Left lung (tissue), 10 donors: Measurements from ENCODE around the gene HRK. TPM values are rescaled to one million over a fixed set of nuclear protein-coding genes. Genes with fewer than 3 reads are reported as not detected.

Experiments
- ATAC-seq: fragments of 200-7000 bp; cut with Tn5 transposase; one replicate; pipeline ENCODE4 v1.9.1; 2020; ENCODE audit warnings: moderate library complexity
- DNase-seq, 4 donors: peaks; one replicate each; pipeline ENCODE4 v3.0.0-alpha.2; 2013 to 2020
- H3K27ac ChIP-seq, 2 donors: fragments of 200-600 bp; sonication (generic) in 1 of 2; one replicate each; pipeline versions ENCODE4 v1.5.0 to v1.8.0; 2020 to 2021
- H3K27me3 ChIP-seq, 2 donors: fragments of 200-600 bp; sonication (generic) in 1 of 2; one replicate each; pipeline versions ENCODE4 v1.5.0 to v1.8.0; 2020 to 2021
- H3K36me3 ChIP-seq, 2 donors: fragments of 200-600 bp; sonication (generic) in 1 of 2; one replicate each; pipeline versions ENCODE4 v1.5.0 to v1.8.0; 2020 to 2021
- H3K4me1 ChIP-seq, 2 donors: fragments of 200-600 bp; one replicate each; pipeline ENCODE4 v1.8.0; 2021
- H3K4me3 ChIP-seq, 2 donors: fragments of 200-600 bp; sonication (generic) in 1 of 2; one replicate each; pipeline versions ENCODE4 v1.5.0 to v1.8.0; 2020 to 2021; ENCODE audit warnings: mild to moderate bottlenecking in 1 of 2
- H3K9me3 ChIP-seq, 2 donors: fragments of 200-600 bp; sonication (generic) in 1 of 2; one replicate each; pipeline versions ENCODE4 v1.5.0 to v1.8.0; 2020 to 2021
- intact Hi-C, 2 donors: fragments of 100-400 bp; cut with DNase I; formaldehyde crosslinking; loops; one replicate each; pipeline versions ENCODE4 v1.11.2 to v1.14.2; 2022
- polyA plus RNA-seq, 6 donors: library from polyadenylated mRNA; unstranded; fragments of 120-200 nt; gene quantifications; one replicate each; pipeline ENCODE4 v1.2.1, GENCODE V29; 2013; ENCODE audit not compliant: insufficient read length in 6 of 6
- total RNA-seq, 2 donors: library from RNA; stranded (reverse); fragmentation: NEBNext Ultra II Directional; extraction: Animal tissue kit (Norgen Biotek cat#: 25700); gene quantifications; one replicate each; pipeline ENCODE4 v1.2.1, GENCODE V29; 2021
- TF ChIP-seq, protein P1 (sequence below), 2 donors: fragments of 200-600 bp; sonication (generic) in 1 of 2; IDR thresholded peaks; one replicate each; pipeline versions ENCODE4 v1.5.0 to v1.8.0; 2021; ENCODE audit warnings: antibody characterized with exemption in 2 of 2
- donor health status: DM: no; HTN: yes; CAD: no.
- donor health status: DM: no; HTN: no; CAD: no.

Gene HRK
- total and polyA plus RNA-seq, 8 donors = 0.06 to 0.34 (median 0.15) TPM

DNA sequence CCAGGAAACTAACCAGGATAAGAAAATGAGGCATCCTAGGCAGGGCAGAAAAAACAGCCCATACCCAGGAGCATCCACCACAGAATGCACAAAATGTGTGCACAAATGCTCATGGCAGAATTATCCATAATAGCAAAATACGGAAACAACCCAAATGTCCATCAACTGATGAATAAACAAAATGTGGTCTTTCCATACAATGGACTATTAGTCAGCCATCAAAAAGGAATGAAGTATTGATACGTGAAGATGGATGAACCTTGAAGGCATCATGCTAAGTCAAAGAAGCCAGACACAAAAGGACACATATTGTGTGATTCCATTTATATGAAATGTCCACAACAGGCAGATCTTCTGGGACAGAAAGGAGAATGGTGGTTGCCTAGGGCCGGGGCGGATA, 19.1 kb downstream of the HRK start:
- Histone ChIP-seq H3K36me3 (no peaks in the 10 kb centered on the region), H3K4me3 (no peak overlapping the region), H3K27me3 (peaks cover 0 to 80% of the 10 kb centered on the region in 2 donors), H3K4me1 (no peaks in the 10 kb centered on the region), H3K9me3 (no peaks in the 10 kb centered on the region), H3K27ac (no peak overlapping the region)
- no peak for DNase-seq
- TF ChIP-seq, protein P1, sequence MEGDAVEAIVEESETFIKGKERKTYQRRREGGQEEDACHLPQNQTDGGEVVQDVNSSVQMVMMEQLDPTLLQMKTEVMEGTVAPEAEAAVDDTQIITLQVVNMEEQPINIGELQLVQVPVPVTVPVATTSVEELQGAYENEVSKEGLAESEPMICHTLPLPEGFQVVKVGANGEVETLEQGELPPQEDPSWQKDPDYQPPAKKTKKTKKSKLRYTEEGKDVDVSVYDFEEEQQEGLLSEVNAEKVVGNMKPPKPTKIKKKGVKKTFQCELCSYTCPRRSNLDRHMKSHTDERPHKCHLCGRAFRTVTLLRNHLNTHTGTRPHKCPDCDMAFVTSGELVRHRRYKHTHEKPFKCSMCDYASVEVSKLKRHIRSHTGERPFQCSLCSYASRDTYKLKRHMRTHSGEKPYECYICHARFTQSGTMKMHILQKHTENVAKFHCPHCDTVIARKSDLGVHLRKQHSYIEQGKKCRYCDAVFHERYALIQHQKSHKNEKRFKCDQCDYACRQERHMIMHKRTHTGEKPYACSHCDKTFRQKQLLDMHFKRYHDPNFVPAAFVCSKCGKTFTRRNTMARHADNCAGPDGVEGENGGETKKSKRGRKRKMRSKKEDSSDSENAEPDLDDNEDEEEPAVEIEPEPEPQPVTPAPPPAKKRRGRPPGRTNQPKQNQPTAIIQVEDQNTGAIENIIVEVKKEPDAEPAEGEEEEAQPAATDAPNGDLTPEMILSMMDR (IDR thresholded peaks at IDR 0.05) = no peak
- intact Hi-C loops = no loop called here
- ATAC-seq = no peak

DNA sequence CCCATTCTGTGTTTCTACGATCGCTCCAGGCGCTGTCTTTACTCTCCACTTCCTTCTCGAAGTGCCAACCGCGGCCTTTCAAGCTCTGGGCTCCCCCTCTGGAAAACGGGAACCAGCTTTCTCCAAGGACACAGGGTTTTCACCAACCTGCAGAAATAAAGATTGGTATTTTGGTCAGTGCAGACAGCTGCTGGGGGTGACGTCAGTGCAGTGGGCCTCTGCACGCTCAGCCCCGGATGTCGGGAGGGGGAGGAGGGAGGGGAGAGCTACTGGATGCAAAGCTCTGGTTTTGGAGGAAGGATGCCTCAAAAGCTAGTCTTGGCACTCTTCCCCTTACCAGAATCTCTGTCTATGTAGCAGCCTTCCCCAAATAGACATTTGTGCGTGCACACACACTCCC, 19.9 kb downstream of the HRK start:
- intact Hi-C loops = no loop called here
- H3K27ac ChIP-seq = no peak overlapping the region
- H3K4me3 ChIP-seq = no peak overlapping the region
- DNase-seq (no peak), ATAC-seq (no peak)
- H3K36me3 ChIP-seq = no peaks in the 10 kb centered on the region
- H3K4me1 ChIP-seq = no peaks in the 10 kb centered on the region
- H3K27me3 ChIP-seq = peaks cover 0 to 88% of the 10 kb centered on the region in 2 donors
- TF ChIP-seq, protein P1 (IDR thresholded peaks at IDR 0.05) = no peak
- H3K9me3 ChIP-seq = no peaks in the 10 kb centered on the region

DNA sequence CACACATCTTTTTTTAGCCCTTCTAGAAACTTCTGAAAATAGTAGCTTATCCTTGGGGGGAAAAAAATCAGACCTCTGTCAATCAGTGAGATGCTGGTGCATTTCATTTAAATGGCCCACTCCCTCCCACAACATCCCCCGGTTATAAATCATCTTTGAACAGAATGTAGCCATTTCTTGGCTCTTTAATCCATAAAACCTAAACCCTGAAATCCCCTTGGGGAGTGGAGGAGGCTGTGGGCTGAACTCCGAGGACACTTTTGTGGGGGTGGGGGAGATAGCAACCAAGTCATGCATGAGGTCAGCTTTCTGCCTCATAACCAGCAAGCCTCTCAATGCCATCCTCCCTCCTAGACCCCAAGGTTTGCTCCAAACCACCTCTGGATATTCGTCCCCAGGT, 21.0 kb downstream of the HRK start:
- no peak for ATAC-seq
- H3K27ac ChIP-seq = no peak overlapping the region
- no peaks in the 10 kb centered on the region for H3K9me3 ChIP-seq
- no peaks in the 10 kb centered on the region for H3K4me1 ChIP-seq
- DNase-seq = no peak
- no peak overlapping the region for H3K4me3 ChIP-seq
- H3K36me3 ChIP-seq = no peaks in the 10 kb centered on the region
- TF ChIP-seq, protein P1 (IDR thresholded peaks at IDR 0.05) = no peak
- intact Hi-C loops = no loop called here
- peaks cover 0 to 92% of the 10 kb centered on the region in 2 donors for H3K27me3 ChIP-seq

DNA sequence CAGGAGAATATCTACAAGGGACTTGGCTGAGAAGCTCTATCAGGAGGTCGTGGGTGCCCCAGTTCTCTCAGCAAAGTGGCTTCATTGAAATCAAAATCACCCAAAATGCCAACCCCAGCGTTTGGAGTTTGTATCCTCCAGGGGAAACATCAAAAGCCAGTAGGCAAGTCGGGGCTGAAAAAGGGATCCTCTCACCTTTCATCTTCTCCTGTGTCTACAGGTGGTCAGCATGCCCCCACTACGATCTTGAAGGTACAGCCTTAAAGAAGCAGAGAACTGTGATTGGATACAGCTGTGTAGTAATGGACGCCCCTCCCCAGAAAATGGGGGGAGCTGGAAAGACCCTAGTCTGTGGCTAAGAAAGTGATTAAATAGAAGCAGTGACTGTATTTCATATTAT, 22.2 kb downstream of the HRK start:
- no peaks in the 10 kb centered on the region for H3K36me3 ChIP-seq
- intact Hi-C loops = no loop called here
- DNase-seq = no peak
- no peaks in the 10 kb centered on the region for H3K4me1 ChIP-seq
- no peaks in the 10 kb centered on the region for H3K9me3 ChIP-seq
- TF ChIP-seq, protein P1 (IDR thresholded peaks at IDR 0.05) = no peak
- no peak overlapping the region for H3K27ac ChIP-seq
- H3K27me3 ChIP-seq = peaks cover 0 to 82% of the 10 kb centered on the region in 2 donors
- ATAC-seq = no peak
- no peak overlapping the region for H3K4me3 ChIP-seq

DNA sequence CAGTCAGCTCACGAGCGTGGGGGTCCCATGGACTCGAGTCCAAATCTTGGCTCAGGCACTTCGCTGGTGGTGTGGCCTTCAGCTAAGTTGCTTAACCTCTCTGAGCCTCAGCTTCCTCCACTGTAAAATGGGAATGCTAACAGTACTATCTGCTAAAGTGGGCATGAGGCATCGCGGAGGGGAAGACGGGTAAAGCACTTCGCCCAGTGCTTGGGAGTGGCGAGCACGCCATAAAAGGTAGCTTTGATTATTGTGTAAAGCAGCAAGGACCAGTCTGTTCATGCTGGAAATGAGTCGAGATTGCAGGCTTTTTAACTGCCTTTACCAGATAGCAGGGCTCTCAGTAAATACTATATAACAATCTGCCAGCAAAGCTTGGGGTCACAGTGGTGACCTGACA, 24.5 kb downstream of the HRK start:
- Histone ChIP-seq H3K36me3 (no peaks in the 10 kb centered on the region), H3K27ac (no peak overlapping the region), H3K9me3 (no peaks in the 10 kb centered on the region), H3K4me1 (no peaks in the 10 kb centered on the region), H3K4me3 (no peak overlapping the region), H3K27me3 (peaks cover 0 to 62% of the 10 kb centered on the region in 2 donors)
- ATAC-seq (no peak), DNase-seq (no peak)
- TF ChIP-seq, protein P1 (IDR thresholded peaks at IDR 0.05) = no peak
- intact Hi-C loops = no loop called here
